K562 (cell line): ENCODE measurements around the gene COASY. TPM values are rescaled to one million over a fixed set of nuclear protein-coding genes. Genes with fewer than 3 reads are reported as not detected.

Experiments used
- ADNP ChIP-seq: fragments of 200-800 bp; sonication (Bioruptor generic); IDR thresholded peaks from 2 replicates; pipeline ENCODE4 v1.6.1; 2016; ENCODE audit warnings: missing genetic modification characterization, missing compliant biosample characterization
- ARID3A ChIP-seq: IDR thresholded peaks from 2 replicates; pipeline ENCODE4 v1.6.1; 2012; ENCODE audit warnings: low read depth, low read length, improper control_type of control experiment, borderline replicate concordance
- ATF4 ChIP-seq: fragments of 450-650 bp; formaldehyde crosslinking; IDR thresholded peaks from 2 replicates; pipeline ENCODE4 v1.4.0; 2022; ENCODE audit warnings: mild to moderate bottlenecking, moderate library complexity
- CREBBP ChIP-seq: IDR thresholded peaks from one replicate; pipeline ENCODE4 v1.6.1; 2012; ENCODE audit warnings: low read depth, mild to moderate bottlenecking, control low read depth, inconsistent platforms, low read length
- EHMT2 ChIP-seq: fragments of 450-650 bp; IDR thresholded peaks from 2 replicates; pipeline ENCODE4 v1.6.1; 2018; ENCODE audit warnings: antibody characterized with exemption
- GATA2 ChIP-seq: sonication (generic); formaldehyde crosslinking; IDR thresholded peaks from 2 replicates; pipeline ENCODE4 v1.4.0; 2020; ENCODE audit warnings: mild to moderate bottlenecking, missing genetic modification reagents
- HCFC1 ChIP-seq: IDR thresholded peaks from 2 replicates; pipeline ENCODE4 v1.6.1; 2012; ENCODE audit warnings: low read depth, low read length, improper control_type of control experiment
- NCOA4 ChIP-seq: fragments of 450-650 bp; IDR thresholded peaks from 2 replicates; pipeline ENCODE4 v1.6.1; 2018; ENCODE audit warnings: mild to moderate bottlenecking; ENCODE audit not compliant: partially characterized antibody
- SMARCC2 ChIP-seq: fragments of 450-650 bp; IDR thresholded peaks from 2 replicates; pipeline ENCODE4 v1.6.1; 2017; ENCODE audit warnings: antibody characterized with exemption, moderate library complexity, mild to moderate bottlenecking, low read depth
- WHSC1 ChIP-seq: IDR thresholded peaks from one replicate; pipeline ENCODE4 v1.6.1; 2012; ENCODE audit warnings: low read length, control low read depth, inconsistent platforms
- ZC3H8 ChIP-seq: fragments of 450-650 bp; IDR thresholded peaks from 2 replicates; pipeline ENCODE4 v1.6.1; 2017
- ZFP1 ChIP-seq: fragments of 450-650 bp; formaldehyde crosslinking; IDR thresholded peaks from 2 replicates; pipeline ENCODE4 v1.4.0; 2020; ENCODE audit warnings: mild to moderate bottlenecking, mixed read lengths
- ZFP36 ChIP-seq: fragments of 150-350 bp; IDR thresholded peaks from 2 replicates; pipeline ENCODE4 v1.6.1; 2018; ENCODE audit warnings: low read length, low read depth; ENCODE audit not compliant: partially characterized antibody
- ZNF175 ChIP-seq: fragments of 200-800 bp; sonication (Bioruptor generic); IDR thresholded peaks from 2 replicates; pipeline ENCODE4 v1.6.1; 2016; ENCODE audit warnings: low read depth, mild to moderate bottlenecking, missing genetic modification characterization, missing compliant biosample characterization
- ZNF696 ChIP-seq: fragments of 250-450 bp; sonication (Bioruptor Pico); conservative IDR thresholded peaks from 2 replicates; pipeline ENCODE4 v1.4.0; 2020; ENCODE audit warnings: mild to moderate bottlenecking, moderate library complexity
- polyA plus RNA-seq, 8 experiments: library from polyadenylated mRNA; depleted of rRNA in 4 of 8; stranded (reverse) in 5 of 8; unstranded in 3 of 8; fragments of >200 nt; fragmentation: Nextera tagmentation in 2 of 8; fragmentation: Illumina TruSeq in 1 of 8; extraction: Ambion mirVana in 2 of 8; extraction: Trizol in 1 of 8; gene quantifications; 2 replicates each; pipeline versions ENCODE4 v1.2.1 to v1.2.3, GENCODE V29; 2011 to 2014; ENCODE audit warnings: inconsistent platforms in 1 of 8, missing spikeins in 1 of 8
- total RNA-seq, 7 experiments: library from RNA; depleted of rRNA in 6 of 7; stranded (reverse); fragments of >200 nt in 6 of 7; fragmentation: Illumina TruSeq in 2 of 7; extraction: Trizol in 2 of 7; gene quantifications; 2 replicates each; pipeline versions ENCODE4 v1.2.1 to v1.2.3, GENCODE V29; 2011 to 2021; ENCODE audit warnings: low replicate concordance in 1 of 7
- TF ChIP-seq, protein P1 (sequence below): fragments of 450-650 bp; IDR thresholded peaks from 2 replicates; pipeline ENCODE4 v1.7.1; 2018; ENCODE audit warnings: mild to moderate bottlenecking, low read depth; ENCODE audit not compliant: partially characterized antibody
- TF ChIP-seq, protein P2 (sequence below): fragments of 450-650 bp; IDR thresholded peaks from 2 replicates; pipeline ENCODE4 v1.6.1; 2016; ENCODE audit warnings: antibody characterized with exemption
- TF ChIP-seq, protein P3 (sequence below): fragments of 250-450 bp; sonication (Bioruptor Pico); IDR thresholded peaks from 2 replicates; pipeline ENCODE4 v1.4.0; 2020

COASY gene
- total and polyA plus RNA-seq, 9 of the 15 experiments (the other 6 are each of a cell fraction or from before 2014, with no cell fraction given): 25.4 to 175 (median 62.3) TPM

DNA sequence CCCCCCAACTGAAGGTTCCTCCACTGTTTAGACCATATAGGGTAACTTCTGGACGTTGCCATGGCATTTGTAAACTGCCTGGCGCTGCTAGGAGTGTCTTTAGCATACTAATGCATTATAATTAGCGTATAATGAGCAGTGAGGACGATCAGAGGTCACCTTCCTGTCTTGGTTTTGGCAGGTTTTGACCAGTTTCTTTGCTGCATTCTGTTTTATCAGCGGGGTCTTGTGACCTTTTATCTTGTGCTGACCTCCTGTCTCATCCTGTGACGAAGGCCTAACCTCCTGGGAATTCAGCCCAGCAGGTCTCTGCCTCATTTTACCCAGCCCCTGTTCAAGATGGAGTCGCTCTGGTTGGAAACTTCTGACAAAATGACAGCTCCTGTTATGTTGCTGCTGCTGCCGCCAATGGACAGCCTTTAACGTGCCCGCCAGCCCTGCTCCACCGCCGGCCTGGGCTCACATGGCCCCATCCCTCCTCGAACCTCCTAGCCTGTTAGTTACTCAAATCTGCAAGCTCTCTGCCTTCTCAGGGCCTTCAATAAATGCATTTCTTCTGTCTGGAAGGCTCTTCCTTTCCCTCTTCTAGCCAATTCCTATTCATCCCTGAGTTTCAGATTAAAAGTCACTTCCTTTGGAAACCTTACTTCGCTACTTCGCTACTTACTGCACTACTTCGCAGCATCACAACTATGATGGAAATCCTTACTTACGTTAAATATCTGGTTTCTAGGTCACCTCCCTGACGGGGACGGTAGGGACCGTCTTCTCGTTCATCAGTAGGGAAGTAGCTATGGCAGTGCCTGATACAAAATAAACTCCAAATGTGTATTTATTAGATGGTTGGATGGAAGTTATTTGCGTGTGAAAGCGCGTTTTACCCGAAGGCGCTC, 26.5 kb upstream of the COASY start (continued):
- TF ChIP-seq HCFC1: no peak
- TF ChIP-seq GATA2 (CRISPR knock-in tag): no peak
- TF ChIP-seq NCOA4: no peak
- TF ChIP-seq, protein P1, sequence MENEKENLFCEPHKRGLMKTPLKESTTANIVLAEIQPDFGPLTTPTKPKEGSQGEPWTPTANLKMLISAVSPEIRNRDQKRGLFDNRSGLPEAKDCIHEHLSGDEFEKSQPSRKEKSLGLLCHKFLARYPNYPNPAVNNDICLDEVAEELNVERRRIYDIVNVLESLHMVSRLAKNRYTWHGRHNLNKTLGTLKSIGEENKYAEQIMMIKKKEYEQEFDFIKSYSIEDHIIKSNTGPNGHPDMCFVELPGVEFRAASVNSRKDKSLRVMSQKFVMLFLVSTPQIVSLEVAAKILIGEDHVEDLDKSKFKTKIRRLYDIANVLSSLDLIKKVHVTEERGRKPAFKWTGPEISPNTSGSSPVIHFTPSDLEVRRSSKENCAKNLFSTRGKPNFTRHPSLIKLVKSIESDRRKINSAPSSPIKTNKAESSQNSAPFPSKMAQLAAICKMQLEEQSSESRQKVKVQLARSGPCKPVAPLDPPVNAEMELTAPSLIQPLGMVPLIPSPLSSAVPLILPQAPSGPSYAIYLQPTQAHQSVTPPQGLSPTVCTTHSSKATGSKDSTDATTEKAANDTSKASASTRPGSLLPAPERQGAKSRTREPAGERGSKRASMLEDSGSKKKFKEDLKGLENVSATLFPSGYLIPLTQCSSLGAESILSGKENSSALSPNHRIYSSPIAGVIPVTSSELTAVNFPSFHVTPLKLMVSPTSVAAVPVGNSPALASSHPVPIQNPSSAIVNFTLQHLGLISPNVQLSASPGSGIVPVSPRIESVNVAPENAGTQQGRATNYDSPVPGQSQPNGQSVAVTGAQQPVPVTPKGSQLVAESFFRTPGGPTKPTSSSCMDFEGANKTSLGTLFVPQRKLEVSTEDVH: peak; percentile 49
- TF ChIP-seq ARID3A: no peak
- TF ChIP-seq ADNP (tag): no peak
- TF ChIP-seq, protein P2, sequence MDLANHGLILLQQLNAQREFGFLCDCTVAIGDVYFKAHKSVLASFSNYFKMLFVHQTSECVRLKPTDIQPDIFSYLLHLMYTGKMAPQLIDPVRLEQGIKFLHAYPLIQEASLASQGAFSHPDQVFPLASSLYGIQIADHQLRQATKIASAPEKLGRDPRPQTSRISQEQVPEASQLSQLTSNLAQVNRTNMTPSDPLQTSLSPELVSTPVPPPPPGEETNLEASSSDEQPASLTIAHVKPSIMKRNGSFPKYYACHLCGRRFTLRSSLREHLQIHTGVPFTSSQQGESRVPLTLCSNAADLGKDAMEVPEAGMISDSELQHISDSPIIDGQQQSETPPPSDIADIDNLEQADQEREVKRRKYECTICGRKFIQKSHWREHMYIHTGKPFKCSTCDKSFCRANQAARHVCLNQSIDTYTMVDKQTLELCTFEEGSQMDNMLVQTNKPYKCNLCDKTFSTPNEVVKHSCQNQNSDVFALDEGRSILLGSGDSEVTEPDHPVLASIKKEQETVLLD: 0 out of 2 replicates have a peak, but pooled peaks have one; percentile 53
- TF ChIP-seq ZNF696: 0 out of 2 replicates have a peak, but pooled peaks have one; percentile 72
- TF ChIP-seq ZC3H8: no peak
- TF ChIP-seq WHSC1: no peak
- peak; percentile 76 for TF ChIP-seq ZFP1 (CRISPR knock-in tag)
- TF ChIP-seq ZFP36: no peak
- no peak for TF ChIP-seq SMARCC2
- TF ChIP-seq ATF4 (CRISPR knock-in tag): peak; percentile 84
- no peak for TF ChIP-seq EHMT2
- no peak for TF ChIP-seq CREBBP
- TF ChIP-seq, protein P3, sequence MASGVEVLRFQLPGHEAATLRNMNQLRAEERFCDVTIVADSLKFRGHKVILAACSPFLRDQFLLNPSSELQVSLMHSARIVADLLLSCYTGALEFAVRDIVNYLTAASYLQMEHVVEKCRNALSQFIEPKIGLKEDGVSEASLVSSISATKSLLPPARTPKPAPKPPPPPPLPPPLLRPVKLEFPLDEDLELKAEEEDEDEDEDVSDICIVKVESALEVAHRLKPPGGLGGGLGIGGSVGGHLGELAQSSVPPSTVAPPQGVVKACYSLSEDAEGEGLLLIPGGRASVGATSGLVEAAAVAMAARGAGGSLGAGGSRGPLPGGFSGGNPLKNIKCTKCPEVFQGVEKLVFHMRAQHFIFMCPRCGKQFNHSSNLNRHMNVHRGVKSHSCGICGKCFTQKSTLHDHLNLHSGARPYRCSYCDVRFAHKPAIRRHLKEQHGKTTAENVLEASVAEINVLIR (CRISPR knock-in tag): peak; percentile 89
- TF ChIP-seq ZNF175 (CRISPR knock-in tag): peak; percentile 99
